Stimulated activated CD8-positive, alpha-beta memory T cell treated with anti-CD3 and anti-CD28 coated beads, Interleukin-12 subunit alpha, Interleukin-12 subunit beta, amount 100 ng/mL, for 1 hour (primary cell): ENCODE results near the gene RAG2.

ENCODE experiments used
- DNase-seq: peaks from one replicate; pipeline ENCODE4 v3.0.0-alpha.2; 2020; ENCODE audit warnings: low read depth

Gene RAG2

DNA sequence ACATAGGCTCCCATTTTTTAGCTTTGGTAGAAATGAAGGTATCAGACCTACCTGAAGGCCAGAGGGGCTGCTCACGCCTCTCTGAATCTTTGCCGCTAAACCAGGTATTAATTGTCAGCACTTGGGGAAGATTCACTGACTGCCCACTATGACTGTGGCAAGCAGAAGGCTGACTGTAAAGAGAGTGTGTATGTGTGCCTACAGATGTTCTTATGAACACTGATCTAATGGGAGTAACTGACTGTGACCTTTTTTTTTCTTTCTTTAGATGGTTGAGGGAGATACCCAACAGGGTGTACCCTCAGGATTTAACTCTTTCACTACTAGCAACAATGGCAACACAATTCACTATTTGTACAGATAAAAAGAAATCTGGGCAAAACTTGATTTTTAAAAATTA, at the start of gene RAG2:
TSS of gene RAG2 (minus strand) at position 186 of the 400 bp plus-strand sequence. CDS start 4,068 bp downstream, outside the sequence.
- DNase-seq: no peak

DNA sequence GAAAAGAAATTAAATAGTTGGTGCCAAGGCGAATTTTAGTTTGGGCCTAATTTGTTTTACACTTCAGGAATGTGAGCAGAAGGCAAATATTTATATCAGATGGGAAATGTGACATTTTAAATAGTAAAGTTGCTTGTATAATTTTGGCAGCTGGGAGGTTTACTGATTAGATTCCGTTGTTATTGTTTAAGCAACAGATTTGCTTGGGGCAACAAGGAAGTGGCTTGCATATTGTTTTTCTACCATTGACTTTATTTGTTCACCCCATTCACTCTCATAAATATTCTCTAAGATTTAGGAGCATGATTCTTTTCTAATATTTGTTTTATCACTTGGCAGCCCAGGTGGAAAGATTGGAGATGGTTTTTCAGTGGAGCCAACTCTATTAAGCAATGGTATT, 40.5 kb upstream of the RAG2 start:
- DNase-seq: no peak

GRCh38 chr11:36635066-36635862, 37.2 kb upstream of the RAG2 start:
- no peak for DNase-seq

DNA sequence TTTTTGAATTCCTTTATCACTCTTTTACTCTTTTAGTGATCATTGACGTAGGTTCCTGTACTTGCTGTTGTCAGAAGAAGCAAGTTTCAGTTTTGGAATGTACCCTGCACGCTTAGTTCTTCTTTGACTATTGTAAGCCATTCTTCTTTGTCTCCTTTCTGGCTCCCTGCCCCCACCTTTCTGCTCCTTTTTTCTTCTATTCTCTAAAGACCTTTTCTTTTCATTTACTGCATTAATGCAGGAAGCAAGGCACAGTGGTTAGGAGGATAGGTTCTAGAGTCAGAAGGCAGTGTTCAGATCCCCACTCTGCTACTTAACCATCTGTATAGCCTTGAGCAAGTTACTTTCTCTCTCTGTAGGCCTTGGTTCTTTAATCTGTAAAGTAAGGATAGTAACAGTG, 33.7 kb upstream of the RAG2 start:
- no peak for DNase-seq

- DNase-seq: no peak
Observed at GRCh38 chr11:36628765-36629244, 30.8 kb upstream of the RAG2 start.

- no peak for DNase-seq
Observed at GRCh38 chr11:36628141-36628540, 30.1 kb upstream of the RAG2 start.

GRCh38 chr11:36627471-36627870, 29.4 kb upstream of the RAG2 start:
- DNase-seq: no peak

GRCh38 chr11:36627006-36627405, 29.0 kb upstream of the RAG2 start:
- no peak for DNase-seq

DNA sequence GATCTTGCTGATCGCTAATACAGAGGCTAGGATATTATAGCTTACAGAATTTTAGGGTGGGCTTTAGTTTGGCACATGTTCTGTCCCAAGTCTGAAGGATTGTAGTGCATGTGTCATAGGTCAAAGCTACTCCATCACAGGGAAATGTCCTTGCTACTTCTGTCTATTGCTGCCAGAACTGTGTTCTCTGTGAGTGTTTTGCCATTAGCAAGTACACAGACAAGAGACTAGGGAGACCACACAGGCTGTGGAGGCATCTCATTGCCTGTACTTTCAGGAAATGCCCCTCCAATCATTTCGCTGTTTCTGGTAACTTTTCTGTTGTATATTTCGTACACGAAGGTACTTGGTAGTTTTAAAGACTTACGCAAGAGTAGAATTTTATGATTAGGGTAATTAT, 25.5 kb upstream of the RAG2 start:
- DNase-seq: no peak

DNA sequence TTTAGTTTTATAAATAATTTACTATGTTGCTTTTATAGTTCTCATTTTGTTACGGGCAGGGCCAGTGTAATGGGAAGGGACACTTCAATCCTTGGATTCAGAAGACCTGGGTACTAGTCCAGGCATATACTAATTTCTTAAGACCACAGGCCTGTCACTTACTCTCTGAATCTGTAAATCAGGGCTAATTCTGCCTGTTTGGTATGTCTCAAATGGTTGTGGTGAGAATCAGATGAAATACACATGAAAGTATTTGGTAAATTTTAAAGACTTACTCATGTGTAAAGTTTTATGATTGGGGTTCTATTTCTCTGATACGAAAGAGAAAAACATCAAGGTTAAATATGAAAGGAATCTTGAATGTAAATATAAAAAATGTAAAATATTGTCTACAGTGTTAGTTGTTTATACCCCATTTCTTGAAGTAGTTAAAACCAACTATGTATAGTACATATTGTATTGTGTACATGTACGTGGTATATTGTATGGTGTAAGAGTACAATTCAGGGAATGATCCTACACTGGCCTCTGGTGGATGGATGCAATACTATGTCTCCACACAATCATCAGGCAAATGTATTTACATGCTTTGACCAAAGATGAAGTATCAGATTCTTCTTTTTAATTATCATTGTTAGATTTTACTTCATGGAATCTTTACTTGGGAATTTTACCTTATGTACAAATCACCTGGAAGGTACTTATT, 24.5 kb upstream of the RAG2 start:
- no peak for DNase-seq

DNA sequence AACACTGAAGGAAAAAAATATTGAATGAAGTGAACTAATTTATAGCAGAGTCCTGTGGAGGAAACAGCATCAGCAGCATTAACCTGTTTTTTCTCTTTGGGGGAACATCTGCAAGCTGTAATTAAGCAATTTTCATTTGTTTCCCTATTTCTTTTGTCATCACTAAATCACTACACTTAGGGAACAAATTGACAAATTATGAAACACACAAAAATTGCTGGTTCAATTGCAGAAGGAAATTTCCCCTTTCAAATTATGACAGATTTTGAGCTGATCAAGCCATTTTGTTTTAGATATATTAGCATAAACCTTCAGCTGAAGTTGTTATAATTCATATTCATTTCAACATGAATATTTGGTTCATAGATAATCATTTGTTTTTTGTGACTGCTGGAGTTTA, 22.2 kb upstream of the RAG2 start:
- DNase-seq: no peak

DNA sequence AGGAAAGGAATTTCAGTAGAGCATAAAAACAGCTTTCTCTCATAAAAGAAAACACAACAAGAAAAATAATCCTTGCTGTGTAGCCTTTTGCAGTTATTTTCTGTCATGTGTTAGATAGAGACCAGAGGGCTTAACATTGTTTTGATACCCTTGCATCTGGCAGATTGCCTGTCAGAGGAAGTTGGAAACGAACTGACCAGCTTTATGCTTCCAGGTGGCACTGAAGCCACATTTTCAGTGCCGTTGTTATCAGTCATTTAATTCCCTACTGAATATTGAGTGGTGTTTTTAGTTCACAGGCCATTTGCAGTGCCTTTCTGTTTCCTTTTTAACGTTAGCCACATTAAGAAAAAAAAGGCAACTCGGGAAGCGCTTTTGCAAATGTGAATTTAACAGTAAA, 21.5 kb upstream of the RAG2 start:
- DNase-seq: no peak

- DNase-seq: no peak
Observed at GRCh38 chr11:36618363-36619047, 20.5 kb upstream of the RAG2 start.

DNA sequence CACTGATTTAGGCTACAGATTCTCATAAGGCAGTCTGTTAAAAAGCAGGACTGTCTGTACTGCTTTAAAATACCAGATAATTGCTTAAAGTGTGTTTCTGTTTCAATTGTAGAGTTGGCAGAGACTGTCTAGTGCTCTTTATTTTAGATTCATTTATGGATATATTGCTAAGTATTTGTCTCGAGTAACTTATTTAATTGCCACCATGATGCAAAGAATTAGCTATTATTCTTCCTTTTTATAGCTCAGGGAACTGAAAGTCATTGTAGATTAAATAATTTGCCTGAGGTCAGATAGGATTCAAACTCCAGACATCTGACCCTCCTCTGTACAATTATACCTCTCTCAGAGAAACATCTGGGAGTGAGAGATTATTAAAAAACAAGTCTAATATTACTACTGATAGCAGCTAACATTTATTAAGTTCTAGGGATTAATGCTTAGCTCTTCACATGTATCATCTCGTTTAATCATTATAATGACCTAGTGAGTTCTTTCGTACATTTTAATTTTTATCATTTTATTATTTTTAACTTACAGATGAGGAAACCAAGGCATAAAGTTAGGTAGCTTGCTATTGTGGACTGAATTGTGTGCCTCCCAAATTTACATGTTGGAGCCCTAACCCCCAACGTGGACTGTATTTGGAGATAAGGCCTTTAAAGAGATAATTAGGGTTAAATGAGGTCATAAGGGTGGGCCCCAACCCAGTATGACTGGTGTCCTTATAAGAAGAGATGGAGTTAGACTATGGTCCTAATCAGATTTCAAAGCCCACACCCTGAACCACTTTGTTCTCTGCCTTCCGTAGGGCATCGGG, 19.7 kb upstream of the RAG2 start:
- no peak for DNase-seq

- no peak for DNase-seq
Observed at GRCh38 chr11:36615826-36616225, 17.8 kb upstream of the RAG2 start.

DNA sequence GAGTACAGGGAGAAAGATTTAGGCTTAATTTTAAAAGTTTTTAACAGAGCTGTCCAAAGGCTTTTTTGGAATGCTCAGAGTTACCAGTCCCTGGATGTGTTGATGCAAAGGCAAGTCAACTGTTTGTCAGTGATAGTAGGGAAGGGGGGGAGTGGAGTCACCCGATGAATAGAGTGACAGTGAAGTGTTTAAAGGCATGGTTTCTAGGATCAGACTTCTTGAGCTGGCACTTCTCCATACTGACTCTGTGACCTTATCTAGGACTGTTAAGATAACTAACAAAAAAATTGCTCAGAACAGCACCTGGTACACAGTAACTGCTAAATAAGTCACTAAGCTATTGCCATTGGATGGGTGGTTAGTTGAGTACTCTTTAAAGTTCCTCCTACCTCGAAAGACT, 11.3 kb upstream of the RAG2 start:
- no peak for DNase-seq

- no peak for DNase-seq
Observed at GRCh38 chr11:36608491-36609199, 10.6 kb upstream of the RAG2 start.

GRCh38 chr11:36605221-36606216, 7.5 kb upstream of the RAG2 start:
- no peak for DNase-seq

GRCh38 chr11:36602135-36602534, 4.1 kb upstream of the RAG2 start:
- DNase-seq: no peak

GRCh38 chr11:36601155-36601554, 3.1 kb upstream of the RAG2 start:
- DNase-seq: no peak
